Omental fat pad (tissue), 4 donors: Measurements from ENCODE around the gene PLOD3. TPM values are rescaled to one million over a fixed set of nuclear protein-coding genes. Genes with fewer than 3 reads are reported as not detected.

Experiments
- ATAC-seq: fragments of 150-250 bp; one replicate; pipeline ENCODE4 v1.9.1; 2016; ENCODE audit warnings: mild to moderate bottlenecking, moderate library complexity; ENCODE audit not compliant: low FRiP score
- DNase-seq: peaks from one replicate; pipeline ENCODE4 v3.0.0-alpha.2; 2019; ENCODE audit warnings: low spot score
- total RNA-seq, 4 donors: library from RNA; depleted of rRNA; stranded (reverse); fragments of >200 nt; gene quantifications; one replicate each; pipeline ENCODE4 v1.1.0, GENCODE V29; 2016
- TF ChIP-seq, protein P1 (sequence below), 3 donors: fragments of 450-650 bp; IDR thresholded peaks; one replicate each; pipeline ENCODE4 v1.5.1; 2016 to 2017; ENCODE audit warnings: antibody characterized with exemption in 3 of 3, mild to moderate bottlenecking in 3 of 3, moderate library complexity in 2 of 3

Gene PLOD3
- total RNA-seq, 4 donors from 2014 or later, result 41.1 to 68.5 (median 51.6) TPM

DNA sequence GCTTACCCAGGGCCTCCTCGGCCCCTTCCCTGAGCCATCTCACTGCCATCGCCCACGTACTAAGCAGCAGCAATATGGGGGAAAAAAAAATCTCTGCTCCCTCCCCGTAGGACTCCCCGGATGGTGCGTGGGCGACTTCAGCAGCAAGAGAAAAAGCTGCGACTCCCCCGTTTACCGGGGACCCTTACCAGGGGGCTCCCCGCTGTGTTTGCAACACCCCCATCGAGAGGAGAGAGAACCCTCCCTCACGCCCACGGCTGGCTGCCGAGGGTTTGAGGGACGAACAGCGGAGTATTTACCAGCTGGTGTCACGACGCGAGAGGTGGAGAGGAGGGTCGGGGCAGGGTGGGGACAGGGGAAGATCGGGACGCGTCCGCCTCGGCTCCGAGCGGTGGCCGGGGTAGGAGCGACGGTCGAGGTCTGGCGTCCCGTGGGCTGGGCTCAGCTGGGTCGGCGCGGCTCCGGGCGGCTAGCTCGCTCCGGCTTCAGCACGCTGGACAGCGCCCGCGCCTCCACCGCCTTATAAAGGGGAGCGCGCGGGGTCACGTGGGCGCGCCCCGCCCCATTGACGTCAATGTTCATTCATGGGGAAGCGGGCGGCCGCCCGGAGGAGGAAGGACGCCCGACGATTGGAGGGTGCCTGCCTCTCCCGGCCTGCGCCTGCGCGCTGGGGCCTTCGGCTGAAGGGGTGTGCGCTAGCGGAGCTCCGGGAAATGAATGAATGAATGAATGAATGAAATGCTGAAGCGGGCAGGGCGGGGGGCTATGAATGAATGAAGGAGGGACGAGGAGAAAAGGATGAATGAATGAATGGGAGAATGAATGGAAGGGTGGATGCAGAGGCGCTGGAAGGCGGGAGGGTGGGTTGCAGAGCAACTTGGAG lies 52.1 kb downstream of the PLOD3 start, which contains the start of gene VGF:
Gene VGF (minus strand): TSS at position 495 of the 883 bp plus-strand sequence. CDS start 726 bp downstream, outside the sequence.
- TF ChIP-seq, protein P1, sequence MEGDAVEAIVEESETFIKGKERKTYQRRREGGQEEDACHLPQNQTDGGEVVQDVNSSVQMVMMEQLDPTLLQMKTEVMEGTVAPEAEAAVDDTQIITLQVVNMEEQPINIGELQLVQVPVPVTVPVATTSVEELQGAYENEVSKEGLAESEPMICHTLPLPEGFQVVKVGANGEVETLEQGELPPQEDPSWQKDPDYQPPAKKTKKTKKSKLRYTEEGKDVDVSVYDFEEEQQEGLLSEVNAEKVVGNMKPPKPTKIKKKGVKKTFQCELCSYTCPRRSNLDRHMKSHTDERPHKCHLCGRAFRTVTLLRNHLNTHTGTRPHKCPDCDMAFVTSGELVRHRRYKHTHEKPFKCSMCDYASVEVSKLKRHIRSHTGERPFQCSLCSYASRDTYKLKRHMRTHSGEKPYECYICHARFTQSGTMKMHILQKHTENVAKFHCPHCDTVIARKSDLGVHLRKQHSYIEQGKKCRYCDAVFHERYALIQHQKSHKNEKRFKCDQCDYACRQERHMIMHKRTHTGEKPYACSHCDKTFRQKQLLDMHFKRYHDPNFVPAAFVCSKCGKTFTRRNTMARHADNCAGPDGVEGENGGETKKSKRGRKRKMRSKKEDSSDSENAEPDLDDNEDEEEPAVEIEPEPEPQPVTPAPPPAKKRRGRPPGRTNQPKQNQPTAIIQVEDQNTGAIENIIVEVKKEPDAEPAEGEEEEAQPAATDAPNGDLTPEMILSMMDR (IDR thresholded peaks at IDR 0.05), result no peak
- DNase-seq, result peak; percentile 90
- peak; percentile 66 for ATAC-seq

GRCh38 chr7:101164071-101164840 lies 53.1 kb downstream of the PLOD3 start:
- ATAC-seq (no peak), DNase-seq (no peak)
- TF ChIP-seq, protein P1 (IDR thresholded peaks at IDR 0.05), result no peak

DNA sequence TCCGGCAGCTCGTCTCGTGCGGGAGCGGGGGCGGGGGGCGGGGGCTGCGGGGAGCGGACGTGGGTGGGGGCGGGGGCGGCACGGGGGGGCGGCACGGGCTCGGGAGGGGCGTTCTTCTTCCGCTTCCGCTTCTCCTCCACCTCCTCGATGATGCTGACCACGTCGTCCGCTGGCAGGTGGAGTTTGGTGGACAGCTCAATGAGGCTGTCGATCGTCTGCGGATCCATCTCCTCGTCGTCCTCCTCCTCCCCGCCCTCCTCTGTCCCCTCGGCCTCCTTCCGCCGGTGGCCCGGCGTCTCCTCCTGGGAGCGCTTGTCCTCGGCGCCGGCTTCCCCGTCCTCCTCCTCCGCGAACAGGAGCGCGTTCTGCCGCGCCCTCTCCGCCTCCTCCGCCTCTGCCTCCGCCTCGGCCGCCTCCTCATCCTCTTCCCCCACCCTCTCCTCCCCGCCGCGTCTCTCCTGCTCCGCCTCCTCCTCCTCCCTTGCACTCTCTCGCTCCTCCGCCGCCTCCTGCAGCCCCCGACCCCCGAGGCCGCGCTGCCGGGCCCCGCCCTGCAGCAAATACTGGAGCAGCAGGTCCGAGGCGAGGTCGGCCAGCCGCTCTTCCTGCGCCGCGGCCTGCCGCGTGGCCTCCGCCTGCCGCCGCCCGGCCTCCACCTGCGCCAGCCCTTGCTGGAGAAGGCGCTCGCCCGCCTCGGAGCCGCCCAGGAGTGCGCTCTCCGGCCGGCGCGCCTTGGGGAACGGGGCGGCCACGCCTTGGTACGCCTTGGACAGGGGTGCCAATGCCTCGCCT lies 53.9 kb downstream of the PLOD3 start:
- no peak for DNase-seq
- ATAC-seq, result no peak
- TF ChIP-seq, protein P1 (IDR thresholded peaks at IDR 0.05), result no peak

DNA sequence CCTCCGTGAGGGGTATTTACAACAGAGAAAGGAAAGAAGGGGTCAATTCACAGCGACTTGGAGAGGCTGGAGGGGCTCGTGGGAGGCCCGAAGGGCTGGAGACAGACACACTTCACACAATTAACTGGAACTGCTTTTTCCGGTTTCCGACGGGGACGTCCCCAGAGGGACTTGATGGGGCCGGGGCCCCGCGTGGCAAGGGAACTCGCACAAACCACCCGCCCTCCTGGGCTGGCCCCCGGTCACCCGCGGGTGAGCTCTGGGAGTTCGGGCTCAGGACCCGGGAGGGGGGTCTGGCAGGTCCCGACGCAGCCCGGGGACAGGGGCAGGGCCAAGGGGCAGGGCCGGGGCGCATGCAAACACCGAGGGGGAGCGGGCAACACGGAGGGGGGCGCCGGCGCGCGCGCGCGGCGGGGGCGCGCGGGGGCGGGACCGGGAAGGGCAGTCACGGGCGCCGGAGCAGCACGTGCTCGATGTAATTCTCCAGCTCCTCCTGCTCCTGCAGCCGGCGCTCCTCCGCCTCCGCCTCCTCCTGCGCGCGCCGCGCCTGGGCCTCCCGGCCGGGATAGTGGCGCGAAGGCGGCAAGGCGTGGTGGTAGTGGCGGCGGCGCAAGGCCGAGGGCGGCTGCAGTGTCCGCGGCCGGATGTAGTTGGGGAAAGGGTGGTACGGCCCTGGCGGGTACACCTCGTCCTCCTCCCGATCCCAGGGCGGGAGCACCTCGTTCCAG lies 54.7 kb downstream of the PLOD3 start:
- DNase-seq, result no peak
- TF ChIP-seq, protein P1 (IDR thresholded peaks at IDR 0.05), result no peak
- no peak for ATAC-seq

DNA sequence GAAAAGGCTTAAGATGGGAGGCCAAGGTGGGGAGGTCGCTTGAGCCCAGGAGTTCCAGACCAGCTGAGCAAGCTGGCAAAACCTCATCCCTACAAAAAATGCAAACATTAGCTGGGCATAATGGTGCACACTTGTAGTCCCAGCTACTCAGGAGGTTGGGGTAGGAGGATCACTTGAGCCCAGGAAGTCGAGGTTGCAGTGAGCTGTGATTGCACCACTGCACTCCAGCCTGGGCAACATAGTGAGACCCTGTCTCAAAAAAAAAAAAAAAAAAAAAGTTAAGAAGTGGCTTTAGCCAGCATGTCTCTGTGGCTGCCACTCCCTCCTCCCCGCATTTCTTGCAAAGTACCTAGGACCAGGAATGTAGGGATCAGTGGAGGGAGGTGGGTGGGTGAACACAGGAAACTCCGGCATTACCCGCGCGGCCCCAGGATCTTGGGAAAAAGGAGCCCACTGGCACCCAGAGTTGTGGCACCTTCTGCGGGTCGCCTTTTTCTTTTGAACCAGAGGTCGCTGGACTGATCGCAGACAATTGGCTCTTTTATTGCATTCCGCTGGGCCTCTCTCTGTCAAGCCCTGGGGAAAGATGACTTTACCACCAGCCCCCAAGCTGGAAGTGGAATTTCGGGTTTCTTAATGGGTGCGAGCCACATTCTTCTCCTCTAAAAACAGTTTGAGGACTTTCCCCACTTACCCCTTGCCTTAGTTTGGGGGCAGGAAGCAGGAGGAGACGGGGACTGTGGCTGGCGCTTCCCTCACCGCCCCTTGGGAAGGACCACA lies 55.5 kb downstream of the PLOD3 start:
- TF ChIP-seq, protein P1 (IDR thresholded peaks at IDR 0.05), result no peak
- ATAC-seq (no peak), DNase-seq (no peak)
